PC-3 (cell line): Measurements from ENCODE around the gene SLC6A17. TPM values are rescaled to one million over a fixed set of nuclear protein-coding genes. Genes with fewer than 3 reads are reported as not detected.

Experiments
- ATAC-seq: fragments of 200-7000 bp; cut with Tn5 transposase; 2 replicates; pipeline ENCODE4 v1.9.1; 2020; ENCODE audit warnings: mild to moderate bottlenecking, moderate library complexity
- BruUV-seq: library from RNA; stranded (reverse); fragments of 400-500 nt; replicated peaks from 2 replicates; lab custom pipeline; 2021; lab: Mats Ljungman, UMichigan
- CTCF ChIA-PET: fragments of 300-600 bp; sonication (Branson Sonifier 250); formaldehyde crosslinking; loops from one replicate; lab custom pipeline; 2022; ENCODE audit warnings: antibody characterized with exemption; lab: Charles Lee
- POLR2A ChIA-PET: fragments of 300-600 bp; sonication (Branson Sonifier 250); formaldehyde crosslinking; loops from one replicate; lab custom pipeline; 2022; ENCODE audit warnings: antibody characterized with exemption; ENCODE audit not compliant: unreplicated experiment; lab: Charles Lee
- DNase-seq: peaks from one replicate; pipeline ENCODE4 v3.0.0-alpha.2; 2015
- H2AFZ ChIP-seq: fragments of 300-600 bp; sonication (generic); 2 replicates; pipeline ENCODE4 v1.6.0; 2016; ENCODE audit warnings: antibody characterized with exemption, low read length
- H3F3A ChIP-seq: fragments of 300-600 bp; sonication (generic); one replicate; pipeline ENCODE4 v1.6.0; 2017; ENCODE audit warnings: antibody characterized with exemption, low read length, control low read depth, mild to moderate bottlenecking; ENCODE audit not compliant: unreplicated experiment
- H3K27ac ChIP-seq: fragments of 300-600 bp; sonication (generic); 2 replicates; pipeline ENCODE4 v1.5.1; 2016; ENCODE audit warnings: mild to moderate bottlenecking, low read length
- H3K27me3 ChIP-seq: fragments of 300-600 bp; sonication (generic); 2 replicates; pipeline ENCODE4 v1.6.1; 2016; ENCODE audit warnings: low read length, mixed read lengths
- H3K36me3 ChIP-seq: fragments of 300-600 bp; sonication (generic); 2 replicates; pipeline ENCODE4 v1.6.1; 2016; ENCODE audit warnings: low read depth, mixed run types, low read length, mixed read lengths
- H3K4me1 ChIP-seq: fragments of 300-600 bp; sonication (generic); 2 replicates; pipeline ENCODE4 v1.5.1; 2016; ENCODE audit warnings: low read length; ENCODE audit not compliant: insufficient read depth
- H3K4me2 ChIP-seq: fragments of 300-600 bp; sonication (generic); 2 replicates; pipeline ENCODE4 v1.6.0; 2016; ENCODE audit warnings: low read length
- H3K4me3 ChIP-seq: fragments of 300-600 bp; sonication (generic); 2 replicates; pipeline ENCODE4 v1.5.1; 2016; ENCODE audit warnings: mild to moderate bottlenecking, low read length, mixed read lengths
- H3K79me2 ChIP-seq: fragments of 300-600 bp; sonication (generic); 2 replicates; pipeline ENCODE4 v1.6.1; 2017; ENCODE audit warnings: low read length, mixed read lengths
- H3K9ac ChIP-seq: fragments of 300-600 bp; sonication (generic); 2 replicates; pipeline ENCODE4 v1.6.0; 2016; ENCODE audit warnings: mild to moderate bottlenecking, low read length
- H3K9me2 ChIP-seq: fragments of 300-600 bp; sonication (generic); replicated peaks from 2 replicates; pipeline ENCODE4 v1.6.1; 2016; ENCODE audit warnings: mixed run types, low read length, mixed read lengths
- H3K9me3 ChIP-seq: fragments of 300-600 bp; sonication (generic); 2 replicates; pipeline ENCODE4 v1.6.1; 2016; ENCODE audit warnings: low read length, mixed read lengths
- H4K20me1 ChIP-seq: fragments of 300-600 bp; sonication (generic); 2 replicates; pipeline ENCODE4 v1.6.1; 2016; ENCODE audit warnings: low read length, mixed read lengths
- CTCF ChIP-seq: fragments of 300-600 bp; sonication (generic); conservative IDR thresholded peaks from 2 replicates; pipeline ENCODE4 v1.5.1; 2017; ENCODE audit warnings: antibody characterized with exemption, low read depth, mild to moderate bottlenecking, low read length
- EZH2 ChIP-seq: fragments of 300-600 bp; sonication (generic); IDR thresholded peaks from one replicate; pipeline ENCODE4 v1.6.1; 2017; ENCODE audit warnings: antibody characterized with exemption, mild to moderate bottlenecking, low read length; ENCODE audit not compliant: unreplicated experiment
- EZH2phosphoT487 ChIP-seq: fragments of 300-600 bp; sonication (generic); IDR thresholded peaks from 2 replicates; pipeline ENCODE4 v1.6.1; 2018; ENCODE audit warnings: mild to moderate bottlenecking, antibody characterized with exemption, low read length, borderline replicate concordance
- intact Hi-C: fragments of 100-400 bp; cut with micrococcal nuclease; formaldehyde crosslinking; loops from 2 replicates; pipeline ENCODE4 v1.9.0; 2023
- total RNA-seq: library from RNA; depleted of rRNA; stranded (reverse); fragments of >200 nt; gene quantifications from 2 replicates; pipeline ENCODE4 v1.2.3, GENCODE V29; 2014

The SLC6A17 gene
- total RNA-seq, 1 experiment from 2014 or later = not detected

GRCh38 chr1:110197905-110198629 lies 47.8 kb downstream of the SLC6A17 start:
- H2AFZ ChIP-seq = no peak overlapping the region
- no peak overlapping the region for H3K4me3 ChIP-seq
- ATAC-seq (no peak), DNase-seq (no peak)
- intact Hi-C loops = no loop called here
- H3K27me3 ChIP-seq = no peaks in the 10 kb centered on the region
- H3F3A ChIP-seq = no peaks in the 10 kb centered on the region
- no TSS peak for BruUV-seq
- ChIA-PET CTCF (no interaction called here), POLR2A (no interaction called here)
- no peaks in the 10 kb centered on the region for H3K79me2 ChIP-seq
- no peaks in the 10 kb centered on the region for H3K9me2 ChIP-seq
- H3K4me2 ChIP-seq = no peak overlapping the region
- H3K9me3 ChIP-seq = no peaks in the 10 kb centered on the region
- no peaks in the 10 kb centered on the region for H3K36me3 ChIP-seq
- no peaks in the 10 kb centered on the region for H3K4me1 ChIP-seq
- no peak overlapping the region for H3K27ac ChIP-seq
- H4K20me1 ChIP-seq = no peaks in the 10 kb centered on the region
- H3K9ac ChIP-seq = no peak overlapping the region
- TF ChIP-seq EZH2phosphoT487 = no peak
- TF ChIP-seq CTCF = no peak
- TF ChIP-seq EZH2 = no peak

- BruUV-seq = no TSS peak
- H3K9me3 ChIP-seq = no peaks in the 10 kb centered on the region
- H3K9me2 ChIP-seq = no peaks in the 10 kb centered on the region
- no peaks in the 10 kb centered on the region for H4K20me1 ChIP-seq
- H3K79me2 ChIP-seq = no peaks in the 10 kb centered on the region
- H3K27ac ChIP-seq = no peak overlapping the region
- H3F3A ChIP-seq = peaks cover 2% of the 10 kb centered on the region
- H3K36me3 ChIP-seq = no peaks in the 10 kb centered on the region
- POLR2A ChIA-PET = no interaction called here
- H3K4me2 ChIP-seq = no peak overlapping the region
- no peak overlapping the region for H3K4me3 ChIP-seq
- H3K9ac ChIP-seq = no peak overlapping the region
- CTCF ChIA-PET = no interaction called here
- TF ChIP-seq EZH2phosphoT487 (no peak), CTCF (no peak), EZH2 (no peak)
- no peak for DNase-seq
- no peak for ATAC-seq
- intact Hi-C loops = no loop called here
- peaks cover 6% of the 10 kb centered on the region for H3K4me1 ChIP-seq
- no peaks in the 10 kb centered on the region for H3K27me3 ChIP-seq
- no peak overlapping the region for H2AFZ ChIP-seq
These were observed 48.5 kb downstream of the SLC6A17 start for GRCh38 chr1:110198746-110199145.

- ATAC-seq (no peak), DNase-seq (no peak)
- Histone ChIP-seq H3K27me3 (no peaks in the 10 kb centered on the region), H4K20me1 (no peaks in the 10 kb centered on the region), H3F3A (peaks cover 4% of the 10 kb centered on the region), H3K79me2 (no peaks in the 10 kb centered on the region), H3K36me3 (no peaks in the 10 kb centered on the region), H2AFZ (no peak overlapping the region), H3K4me1 (peaks cover 10% of the 10 kb centered on the region), H3K9me3 (no peaks in the 10 kb centered on the region), H3K9me2 (no peaks in the 10 kb centered on the region), H3K27ac (no peak overlapping the region), H3K4me3 (no peak overlapping the region), H3K9ac (no peak overlapping the region), H3K4me2 (no peak overlapping the region)
- TF ChIP-seq EZH2phosphoT487 = no peak
- no TSS peak for BruUV-seq
- intact Hi-C loops = loop anchor here (5.0 kb wide), 2 partner anchors 212 to 417 kb away; no protein-coding TSS in a partner anchor
- ChIA-PET POLR2A (no interaction called here), CTCF (no interaction called here)
These were observed 49.9 kb downstream of the SLC6A17 start for GRCh38 chr1:110200190-110200589.
